CD4-positive, alpha-beta T cell treated with Interleukin-2 at 100 ng/mL for 4 hours (primary cell): ENCODE data around the gene B3GNT2.
"Not testable (repeated sequence)": the region's sequence is repeated elsewhere in the genome, so short reads cannot be mapped to it uniquely, and the experiment has no call there.

Experiments
- DNase-seq: peaks from one replicate; pipeline ENCODE4 v3.0.0-alpha.2; 2020; ENCODE audit warnings: low spot score

B3GNT2 gene

DNA sequence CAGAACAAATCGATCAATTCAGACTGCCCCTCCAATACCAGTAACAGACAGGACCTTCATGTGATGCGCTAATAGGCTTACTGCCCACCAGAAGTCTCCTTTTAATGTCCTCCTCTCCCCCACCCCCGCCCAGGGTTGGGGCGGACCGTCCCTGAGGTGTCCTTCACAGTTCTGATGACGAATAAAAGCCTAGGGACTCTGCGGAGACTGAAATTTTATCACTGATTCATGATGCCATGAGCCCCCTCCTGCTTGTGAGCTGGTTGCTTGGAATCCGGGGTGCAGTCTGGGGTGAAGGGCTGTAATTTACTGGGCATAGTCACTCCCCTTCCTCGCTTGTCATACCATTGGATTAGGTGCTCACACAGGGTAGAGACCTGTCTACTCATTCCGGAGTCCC lies 42.3 kb downstream of the B3GNT2 start:
- no peak for DNase-seq

DNA sequence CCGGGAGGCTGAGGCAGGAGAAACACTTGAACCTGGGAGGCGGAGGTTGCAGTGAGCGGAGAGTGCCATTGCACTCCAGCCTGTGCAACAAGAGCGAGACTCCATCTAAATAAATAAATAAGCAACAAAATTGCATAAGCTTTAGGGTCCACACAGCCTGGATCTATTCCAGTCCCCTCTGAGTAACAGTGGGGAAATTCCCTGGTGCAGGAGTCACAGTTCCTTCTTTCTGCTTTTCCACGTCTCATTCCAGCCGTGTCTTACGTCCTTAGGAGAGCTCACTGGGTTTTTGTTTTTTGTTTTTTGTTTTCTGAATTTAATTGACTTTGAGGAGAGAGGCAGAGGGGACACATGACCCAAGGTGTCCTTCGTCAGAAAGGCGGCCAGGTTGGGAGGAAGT lies 44.6 kb downstream of the B3GNT2 start:
- DNase-seq, result no peak

GRCh38 chr2:62243983-62244382 lies 48.1 kb downstream of the B3GNT2 start:
- no peak for DNase-seq

GRCh38 chr2:62248226-62248625 lies 52.3 kb downstream of the B3GNT2 start:
- no peak for DNase-seq

GRCh38 chr2:62250239-62250638 lies 54.3 kb downstream of the B3GNT2 start:
- no peak for DNase-seq

GRCh38 chr2:62254424-62255266 lies 58.7 kb downstream of the B3GNT2 start:
- DNase-seq, result no peak

- DNase-seq, result no peak
Measured at GRCh38 chr2:62257466-62257865, 61.6 kb downstream of the B3GNT2 start.

- DNase-seq, result no peak
Measured at GRCh38 chr2:62263076-62263715, 67.3 kb downstream of the B3GNT2 start.

- no peak for DNase-seq
Measured at GRCh38 chr2:62264186-62264585, 68.3 kb downstream of the B3GNT2 start.

DNA sequence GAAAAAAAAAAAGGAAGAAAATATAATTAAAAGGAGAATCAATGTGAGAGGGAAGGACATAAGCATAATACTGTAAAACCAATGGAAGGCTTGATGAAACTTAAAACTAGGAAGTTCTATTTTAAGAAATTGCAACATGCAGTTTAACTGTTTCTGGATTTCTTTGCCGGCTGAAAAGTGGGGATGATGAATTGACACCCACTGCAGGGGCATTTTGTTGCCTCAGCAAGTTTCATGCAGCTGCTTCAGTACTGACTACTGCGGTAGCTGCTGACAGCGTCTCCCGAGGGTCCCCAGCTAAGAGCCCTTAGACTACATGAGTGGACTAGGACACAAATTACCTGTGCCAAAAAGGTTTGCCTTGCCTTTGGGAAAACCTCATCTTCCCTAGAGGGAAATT lies 69.2 kb downstream of the B3GNT2 start:
- DNase-seq, result no peak

GRCh38 chr2:62266433-62267038 lies 70.6 kb downstream of the B3GNT2 start:
- no peak for DNase-seq

DNA sequence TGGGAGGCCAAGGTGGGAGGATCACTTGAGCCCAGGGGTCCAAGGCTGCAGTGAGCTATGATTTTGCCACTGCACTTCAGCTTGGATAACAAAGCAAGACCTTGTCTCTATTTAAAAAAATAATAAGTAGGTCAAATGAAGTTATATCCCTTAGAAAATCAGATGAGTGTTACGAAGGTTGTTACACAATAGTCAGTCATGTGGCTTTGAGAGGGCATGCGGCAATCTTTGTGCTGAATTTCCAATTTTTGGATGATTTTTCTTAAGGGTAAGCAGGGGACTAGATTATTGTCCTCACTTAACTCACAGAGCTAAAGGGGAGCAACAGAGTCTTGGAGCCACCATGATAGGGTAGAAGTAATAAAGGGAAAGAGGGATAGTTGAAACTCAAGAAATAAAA lies 71.8 kb downstream of the B3GNT2 start:
- no peak for DNase-seq

DNA sequence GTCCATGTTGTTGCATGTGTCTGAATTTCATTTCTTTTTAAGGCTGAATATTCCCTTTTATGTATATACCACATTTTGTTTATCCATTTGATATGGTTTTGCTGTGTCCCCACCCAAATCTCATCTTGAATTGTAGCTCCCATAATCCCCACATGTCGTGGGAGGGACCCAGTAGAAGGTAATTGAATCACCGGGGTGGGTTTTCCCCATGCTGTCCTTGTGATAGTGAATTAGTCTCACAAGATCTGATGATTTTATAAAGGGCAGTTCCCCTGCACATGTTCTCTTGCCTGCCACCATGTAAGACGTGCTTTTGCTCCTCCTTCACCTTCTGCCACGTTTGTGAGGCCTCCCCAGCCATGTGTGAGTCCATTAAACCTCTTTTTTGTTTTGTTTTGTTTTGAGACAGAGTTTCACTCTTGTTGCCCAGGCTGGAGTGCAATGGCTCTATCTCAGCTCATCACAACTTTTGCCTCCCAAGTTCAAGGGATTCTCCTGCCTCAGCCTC lies 72.8 kb downstream of the B3GNT2 start:
- DNase-seq, result not testable (repeated sequence)

GRCh38 chr2:62270728-62271127 lies 74.8 kb downstream of the B3GNT2 start:
- no peak for DNase-seq
